ENCODE results near the gene CHID1.

DNA sequence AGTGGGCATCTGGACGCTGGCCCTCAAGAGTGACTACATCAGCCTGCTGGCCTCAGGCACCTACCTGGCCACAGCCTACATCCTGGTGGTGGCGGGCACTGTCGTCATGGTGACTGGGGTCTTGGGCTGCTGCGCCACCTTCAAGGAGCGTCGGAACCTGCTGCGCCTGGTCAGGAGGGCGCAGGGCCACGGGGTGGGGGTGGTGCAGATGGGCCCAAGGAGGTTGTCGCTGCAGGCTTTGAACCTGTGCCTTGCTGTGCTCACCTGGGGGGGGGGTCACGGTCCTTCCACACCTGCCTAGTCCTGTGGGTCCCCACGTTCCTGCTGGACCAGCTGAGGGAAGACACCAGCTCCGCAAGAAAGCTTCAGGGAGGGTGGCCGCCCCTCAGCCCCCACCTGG is 74.3 kb downstream of the CHID1 start:
- TF ChIP-seq, protein P1, sequence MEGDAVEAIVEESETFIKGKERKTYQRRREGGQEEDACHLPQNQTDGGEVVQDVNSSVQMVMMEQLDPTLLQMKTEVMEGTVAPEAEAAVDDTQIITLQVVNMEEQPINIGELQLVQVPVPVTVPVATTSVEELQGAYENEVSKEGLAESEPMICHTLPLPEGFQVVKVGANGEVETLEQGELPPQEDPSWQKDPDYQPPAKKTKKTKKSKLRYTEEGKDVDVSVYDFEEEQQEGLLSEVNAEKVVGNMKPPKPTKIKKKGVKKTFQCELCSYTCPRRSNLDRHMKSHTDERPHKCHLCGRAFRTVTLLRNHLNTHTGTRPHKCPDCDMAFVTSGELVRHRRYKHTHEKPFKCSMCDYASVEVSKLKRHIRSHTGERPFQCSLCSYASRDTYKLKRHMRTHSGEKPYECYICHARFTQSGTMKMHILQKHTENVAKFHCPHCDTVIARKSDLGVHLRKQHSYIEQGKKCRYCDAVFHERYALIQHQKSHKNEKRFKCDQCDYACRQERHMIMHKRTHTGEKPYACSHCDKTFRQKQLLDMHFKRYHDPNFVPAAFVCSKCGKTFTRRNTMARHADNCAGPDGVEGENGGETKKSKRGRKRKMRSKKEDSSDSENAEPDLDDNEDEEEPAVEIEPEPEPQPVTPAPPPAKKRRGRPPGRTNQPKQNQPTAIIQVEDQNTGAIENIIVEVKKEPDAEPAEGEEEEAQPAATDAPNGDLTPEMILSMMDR (IDR thresholded peaks at IDR 0.05; ENCODE audit: low read depth, low read length, poor library complexity, severe bottlenecking): no peak
- no peak for TF ChIP-seq EZH2phosphoT487 (IDR thresholded peaks at IDR 0.05; ENCODE audit: borderline replicate concordance, low read length)
